T-helper 17 cell (primary cell): ENCODE measurements around the gene SURF1. TPM values are rescaled to one million over a fixed set of nuclear protein-coding genes. Genes with fewer than 3 reads are reported as not detected.
"Not testable (repeated sequence)": the region's sequence is repeated elsewhere in the genome, so short reads cannot be mapped to it uniquely, and the experiment has no call there.

Experiments
- ATAC-seq: fragments of 150-1000 bp; cut with Tn5 transposase; 2 replicates; pipeline ENCODE4 v1.10.0; 2021; ENCODE audit warnings: mild to moderate bottlenecking, moderate library complexity
- DNase-seq, 3 donors: peaks; one replicate each; pipeline versions ENCODE4 v3.0.0 to v3.0.0-alpha.2; 2020 to 2021
- H3K9me3 ChIP-seq: one replicate; pipeline ENCODE4 v1.7.0; 2013; ENCODE audit warnings: low read length, mild to moderate bottlenecking; ENCODE audit not compliant: control insufficient read depth, poor library complexity, severe bottlenecking
- H3K27ac Mint-ChIP-seq: one replicate; pipeline ENCODE4 v1.8.0; 2022; ENCODE audit warnings: mild to moderate bottlenecking, moderate library complexity, mixed read lengths
- H3K27me3 Mint-ChIP-seq: one replicate; pipeline ENCODE4 v1.8.0; 2022; ENCODE audit warnings: mixed read lengths
- H3K36me3 Mint-ChIP-seq: one replicate; pipeline ENCODE4 v1.8.0; 2022; ENCODE audit warnings: low read depth, mixed read lengths
- H3K4me1 Mint-ChIP-seq: one replicate; pipeline ENCODE4 v1.8.0; 2022; ENCODE audit warnings: mild to moderate bottlenecking, mixed read lengths
- H3K4me3 Mint-ChIP-seq: one replicate; pipeline ENCODE4 v1.8.0; 2022; ENCODE audit warnings: mild to moderate bottlenecking, moderate library complexity, mixed read lengths
- total RNA-seq, 4 donors: library from RNA in 2 of 4; stranded (reverse) in 2 of 4; gene quantifications; one replicate each; pipeline ENCODE4 v1.2.3 and lab custom pipeline; 2022 to 2026

The SURF1 gene
- total RNA-seq, 2 donors from 2014 or later: 34.9 to 46.9 TPM

DNA sequence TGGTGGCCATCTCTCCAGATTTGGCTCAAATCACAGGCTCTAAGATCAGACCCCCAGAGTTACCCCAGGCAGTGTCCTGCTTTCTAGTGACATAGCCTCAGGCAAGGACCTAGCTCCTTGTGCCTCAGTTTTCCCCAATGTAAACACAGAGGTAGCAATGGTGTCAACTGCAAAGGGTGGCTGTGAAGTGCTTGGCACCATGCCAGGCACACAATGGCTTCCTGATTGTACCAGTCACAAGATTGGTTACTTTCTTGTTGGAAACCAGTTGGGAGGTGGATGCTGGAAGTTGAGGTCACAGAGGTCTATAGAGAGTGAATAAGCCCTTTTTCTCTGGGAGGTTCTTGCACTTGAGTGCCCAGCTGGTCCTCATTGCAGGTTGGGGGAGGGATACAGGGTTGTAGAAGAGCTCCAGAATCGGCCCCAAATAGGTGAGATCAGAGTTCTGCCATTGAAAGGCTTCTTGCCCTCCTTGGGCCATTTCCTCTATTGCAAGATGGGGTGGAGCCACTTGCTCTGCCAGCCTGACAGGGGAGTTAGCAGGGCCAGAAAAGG, 22.2 kb upstream of the SURF1 start:
- no peak overlapping the region for H3K27ac Mint-ChIP-seq
- no peak for ATAC-seq
- H3K4me1 Mint-ChIP-seq: peaks cover 8% of the 10 kb centered on the region

DNA sequence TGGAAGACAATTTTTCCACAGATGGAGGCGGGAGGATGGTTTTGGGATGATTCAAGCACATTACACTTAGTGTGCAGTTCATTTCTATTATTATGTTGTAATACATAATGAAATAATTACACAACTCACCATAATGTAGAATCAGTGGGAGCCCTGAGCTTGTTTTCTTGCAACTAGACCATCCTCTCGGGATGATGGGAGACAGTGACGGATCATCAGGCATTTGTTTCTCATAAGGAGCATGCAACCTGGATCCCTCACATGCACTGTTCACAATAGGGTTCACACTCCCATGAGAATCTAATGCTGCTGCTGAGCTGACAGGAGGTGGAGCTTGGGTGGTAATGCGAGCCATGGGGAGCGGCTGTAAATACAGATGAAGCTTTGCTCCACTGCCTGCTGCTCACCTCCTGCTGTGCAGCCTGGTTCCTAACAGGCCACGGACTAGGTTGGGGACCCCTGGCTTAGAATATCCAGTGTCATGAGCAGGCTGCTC, 21.5 kb upstream of the SURF1 start:
- H3K4me1 Mint-ChIP-seq: peaks cover 11% of the 10 kb centered on the region
- H3K27ac Mint-ChIP-seq: no peak overlapping the region
- H3K4me3 Mint-ChIP-seq: no peak overlapping the region
- H3K27me3 Mint-ChIP-seq: no peaks in the 10 kb centered on the region
- DNase-seq: no peak
- ATAC-seq: no peak
- peaks cover 4% of the 10 kb centered on the region for H3K36me3 Mint-ChIP-seq
- no peaks in the 10 kb centered on the region for H3K9me3 ChIP-seq

More for the DNA sequence above, 22.2 kb upstream of the SURF1 start:
- Mint-ChIP-seq H3K36me3 (peaks cover 4% of the 10 kb centered on the region), H3K27me3 (no peaks in the 10 kb centered on the region), H3K4me3 (no peak overlapping the region)
- DNase-seq: no peak
- H3K9me3 ChIP-seq: no peaks in the 10 kb centered on the region

DNA sequence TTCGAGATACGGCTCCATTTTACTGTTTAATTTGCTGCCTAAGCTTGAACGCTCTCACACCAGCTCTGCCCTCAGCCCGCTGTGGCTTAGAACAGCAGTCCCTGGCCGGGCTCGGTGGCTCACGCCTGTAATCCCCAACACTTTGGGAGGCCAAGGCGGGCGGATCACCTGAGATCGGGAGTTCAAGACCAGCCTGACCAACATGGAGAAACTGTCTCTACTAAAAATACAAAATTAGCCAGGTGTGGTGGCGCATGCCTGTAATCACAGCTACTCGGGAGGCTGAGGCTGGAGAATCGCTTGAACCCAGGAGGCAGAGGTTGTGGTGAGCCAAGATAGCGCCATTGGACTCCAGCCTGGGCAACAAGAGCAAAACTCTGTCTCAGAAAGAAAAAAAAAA, 21.0 kb upstream of the SURF1 start:
- Mint-ChIP-seq H3K4me3 (peak overlapping the region; percentile 75), H3K4me1 (peaks cover 16% of the 10 kb centered on the region)
- not testable (repeated sequence) for H3K27me3 Mint-ChIP-seq, H3K27ac Mint-ChIP-seq, H3K36me3 Mint-ChIP-seq, ATAC-seq, DNase-seq, H3K9me3 ChIP-seq

DNA sequence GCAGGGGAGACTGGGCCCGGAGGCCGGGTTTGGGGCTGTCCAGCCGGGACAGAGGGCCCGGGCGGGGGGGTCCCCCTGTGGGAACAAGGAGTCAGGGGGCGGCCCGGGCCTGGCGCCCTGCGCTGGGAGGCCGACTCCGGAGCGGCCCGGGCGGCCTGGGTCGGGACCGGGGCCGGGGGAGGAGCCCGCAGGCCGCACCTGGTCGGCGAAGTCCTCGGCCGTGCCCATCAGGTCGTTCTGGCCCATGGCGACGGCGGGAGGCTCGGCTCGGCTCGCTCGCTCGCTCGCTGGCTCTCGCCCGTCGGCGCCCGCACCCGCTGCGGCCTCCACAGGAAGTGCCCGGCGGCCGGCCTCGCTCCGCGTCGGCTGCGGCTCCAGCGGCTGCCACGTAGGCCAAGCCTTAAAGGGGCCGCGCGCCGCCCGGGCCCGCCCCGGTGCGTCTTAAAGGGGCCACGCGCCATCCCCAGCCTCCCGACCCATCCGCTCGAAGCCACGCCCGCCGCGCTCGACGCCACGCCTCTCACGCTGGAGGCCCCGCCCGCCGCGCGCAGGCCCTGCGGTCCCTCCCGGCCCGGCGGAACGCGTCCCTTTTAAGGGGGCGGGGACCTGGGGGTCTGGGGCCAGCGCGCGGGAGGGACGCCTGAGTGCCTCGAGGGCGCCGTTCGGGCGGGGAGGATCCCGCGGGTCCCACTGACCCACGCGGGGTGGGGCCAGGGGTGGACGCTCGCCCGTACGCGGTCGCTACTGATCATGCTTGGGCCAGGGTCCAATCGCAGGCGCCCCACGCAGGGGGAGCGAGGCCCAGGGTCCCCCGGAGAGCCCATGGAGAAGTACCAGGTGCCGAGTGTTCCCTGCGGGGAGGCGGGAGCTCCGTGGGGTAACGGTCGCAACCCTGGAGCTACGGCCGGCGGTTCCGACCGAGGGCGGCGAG, 19.7 kb upstream of the SURF1 start, which contains the start of the genes STKLD1 and SURF4:
Gene STKLD1, plus strand, starts transcription at position 643 of the 931 bp plus-strand sequence. Its CDS starts 108 bp downstream, at position 751.
Gene SURF4, minus strand, starts transcription at position 337 of the 931 bp plus-strand sequence. Its CDS starts 91 bp downstream, at position 246.
- peak within 1 kb of the TSS; percentile 93 for H3K4me3 Mint-ChIP-seq
- H3K27me3 Mint-ChIP-seq: no peaks in the 10 kb centered on the region
- H3K4me1 Mint-ChIP-seq: peaks cover 29% of the 10 kb centered on the region
- peak; percentile 91 to 93 (median 92) for DNase-seq
- peaks cover 4% of the 10 kb centered on the region for H3K36me3 Mint-ChIP-seq
- H3K27ac Mint-ChIP-seq: peak within 1 kb of the TSS; percentile 98
- ATAC-seq: peak; percentile 84
- no peaks in the 10 kb centered on the region for H3K9me3 ChIP-seq

DNA sequence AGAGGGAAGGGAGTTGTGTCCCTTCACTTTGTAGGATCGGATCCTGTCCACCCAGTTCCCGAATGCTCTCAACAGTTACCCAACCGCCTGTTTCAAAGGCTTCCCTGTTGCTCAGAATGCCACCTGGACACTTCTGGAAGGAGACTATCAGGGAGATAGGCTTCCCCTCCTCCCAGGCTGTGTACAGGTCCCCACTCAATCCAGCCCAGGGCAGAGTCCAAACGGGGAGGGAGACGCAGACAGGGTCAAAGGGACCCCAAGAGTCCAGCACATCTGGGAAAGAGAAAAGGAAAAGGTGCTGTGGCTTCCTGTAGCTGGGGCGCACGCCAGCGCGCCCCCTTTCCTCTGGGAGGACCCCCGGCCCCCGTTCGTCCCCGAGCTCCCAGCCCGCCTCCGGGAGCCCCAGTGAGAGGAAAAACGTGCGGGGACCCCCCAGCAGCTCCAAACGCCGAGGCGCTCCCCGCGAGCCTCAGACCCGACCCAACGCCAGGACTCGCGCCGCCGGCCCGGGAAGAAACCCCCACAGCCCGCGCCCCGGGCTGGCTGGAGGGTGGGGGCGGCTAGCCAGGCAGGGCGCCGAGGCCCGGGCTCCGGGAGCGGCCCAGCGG, 18.9 kb upstream of the SURF1 start:
- no peaks in the 10 kb centered on the region for H3K9me3 ChIP-seq
- H3K27me3 Mint-ChIP-seq: no peaks in the 10 kb centered on the region
- ATAC-seq (no peak), DNase-seq (no peak)
- H3K36me3 Mint-ChIP-seq: peaks cover 4% of the 10 kb centered on the region
- H3K4me3 Mint-ChIP-seq: peak overlapping the region; percentile 93
- H3K4me1 Mint-ChIP-seq: peaks cover 37% of the 10 kb centered on the region
- peak overlapping the region; percentile 98 for H3K27ac Mint-ChIP-seq

DNA sequence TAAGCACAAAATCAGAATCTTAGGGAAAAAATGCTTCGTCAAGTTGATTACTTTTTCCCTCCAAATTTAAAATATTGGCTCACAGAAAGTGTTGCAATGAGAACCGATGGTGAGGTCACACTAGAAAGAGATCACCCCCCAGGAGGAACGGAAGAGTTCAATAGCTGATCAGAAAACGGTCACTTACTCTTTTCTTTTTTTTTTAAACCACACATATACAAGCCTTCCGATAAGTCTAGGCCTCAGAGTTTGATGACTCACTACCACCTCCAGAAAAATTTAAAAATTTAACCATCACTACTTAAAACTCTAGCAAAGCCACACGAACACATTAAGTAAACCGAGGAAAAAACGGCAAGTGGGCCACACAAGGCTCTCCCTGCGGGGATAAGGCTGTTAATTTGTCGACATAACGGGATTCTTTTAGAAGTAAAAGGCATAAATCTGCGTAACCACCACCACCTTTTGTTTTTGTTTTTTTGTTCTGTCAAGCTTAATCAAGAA, 18.4 kb upstream of the SURF1 start:
- Mint-ChIP-seq H3K27me3 (no peaks in the 10 kb centered on the region), H3K27ac (peak overlapping the region; percentile 98), H3K4me1 (peaks cover 42% of the 10 kb centered on the region), H3K4me3 (peak overlapping the region; percentile 93), H3K36me3 (peaks cover 4% of the 10 kb centered on the region)
- DNase-seq (no peak), ATAC-seq (no peak)
- H3K9me3 ChIP-seq: no peaks in the 10 kb centered on the region

DNA sequence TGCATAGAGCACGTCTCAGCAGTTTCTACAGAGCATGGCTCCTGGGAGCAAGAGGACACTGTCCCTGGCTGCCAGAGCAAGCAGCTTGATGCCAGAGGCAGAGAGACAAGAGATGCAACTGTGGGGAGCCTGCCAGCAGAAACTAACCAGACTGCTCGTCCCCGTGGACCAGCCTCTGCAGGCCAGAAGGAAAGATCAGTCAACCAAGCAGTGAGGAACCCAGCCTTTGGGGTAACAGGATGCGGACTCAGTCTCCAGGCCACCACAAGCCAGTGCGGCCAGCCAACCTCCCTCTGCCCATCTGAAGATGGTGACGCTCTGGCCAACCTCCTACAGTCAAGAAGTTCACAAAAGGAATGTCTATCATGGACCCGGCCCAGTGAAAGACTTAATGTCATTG, 15.9 kb upstream of the SURF1 start:
- ATAC-seq: no peak
- Mint-ChIP-seq H3K4me3 (peak overlapping the region; percentile 56), H3K27me3 (no peaks in the 10 kb centered on the region), H3K36me3 (peaks cover 4% of the 10 kb centered on the region), H3K4me1 (peaks cover 61% of the 10 kb centered on the region), H3K27ac (peak overlapping the region; percentile 98)
- H3K9me3 ChIP-seq: no peaks in the 10 kb centered on the region
- DNase-seq: no peak

DNA sequence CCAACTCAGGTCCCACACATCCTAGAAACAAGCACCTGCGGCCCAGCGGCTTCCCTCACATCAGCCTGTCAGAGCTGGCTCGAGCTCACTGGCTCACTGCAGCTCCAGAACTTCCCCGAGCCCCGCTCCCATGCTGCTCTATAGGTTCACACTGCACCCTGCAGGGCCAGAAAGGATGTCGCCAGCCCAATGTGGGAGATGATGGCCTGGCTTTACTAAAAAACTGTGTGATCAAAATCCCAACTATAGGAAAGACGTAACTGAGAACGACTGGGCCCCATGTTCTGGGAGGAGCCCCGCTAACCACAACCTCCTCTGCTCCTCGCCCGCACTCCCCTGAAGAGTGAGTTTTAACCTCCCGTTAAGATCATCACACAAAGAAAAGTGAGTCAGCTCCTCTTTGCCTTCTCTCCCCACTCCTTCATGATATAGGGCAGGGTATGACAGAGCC, 15.0 kb upstream of the SURF1 start:
- peak; percentile 22 to 64 (median 52) for DNase-seq
- Mint-ChIP-seq H3K36me3 (peaks cover 4% of the 10 kb centered on the region), H3K27me3 (no peaks in the 10 kb centered on the region), H3K4me3 (peak overlapping the region; percentile 92), H3K4me1 (peaks cover 64% of the 10 kb centered on the region), H3K27ac (peak overlapping the region; percentile 98)
- ATAC-seq: peak; percentile 70
- no peaks in the 10 kb centered on the region for H3K9me3 ChIP-seq

DNA sequence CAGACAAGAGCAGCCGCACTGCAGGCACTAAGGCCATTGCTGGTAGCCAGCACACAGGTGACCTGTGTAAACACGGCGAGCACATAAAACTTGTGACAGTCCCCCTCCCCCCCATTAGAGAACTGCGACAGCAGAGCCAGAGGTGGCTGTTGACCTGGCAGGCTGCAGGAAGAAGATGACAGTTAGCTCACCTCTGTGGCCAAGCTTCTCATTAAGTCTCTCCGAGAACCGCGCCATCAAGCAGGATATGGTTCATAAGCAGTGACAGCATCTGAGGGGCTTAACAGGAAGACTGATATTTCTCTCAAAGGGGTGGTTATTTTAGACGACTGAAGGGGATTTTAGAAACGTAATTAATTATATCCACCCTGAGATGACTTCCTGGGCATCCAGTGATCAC, 14.4 kb upstream of the SURF1 start:
- ATAC-seq (peak; percentile 58), DNase-seq (peak in 1 of 3 donors; percentile 42)
- peaks cover 64% of the 10 kb centered on the region for H3K4me1 Mint-ChIP-seq
- peak overlapping the region; percentile 98 for H3K27ac Mint-ChIP-seq
- H3K4me3 Mint-ChIP-seq: peak overlapping the region; percentile 92
- no peaks in the 10 kb centered on the region for H3K9me3 ChIP-seq
- peaks cover 4% of the 10 kb centered on the region for H3K36me3 Mint-ChIP-seq
- no peaks in the 10 kb centered on the region for H3K27me3 Mint-ChIP-seq

DNA sequence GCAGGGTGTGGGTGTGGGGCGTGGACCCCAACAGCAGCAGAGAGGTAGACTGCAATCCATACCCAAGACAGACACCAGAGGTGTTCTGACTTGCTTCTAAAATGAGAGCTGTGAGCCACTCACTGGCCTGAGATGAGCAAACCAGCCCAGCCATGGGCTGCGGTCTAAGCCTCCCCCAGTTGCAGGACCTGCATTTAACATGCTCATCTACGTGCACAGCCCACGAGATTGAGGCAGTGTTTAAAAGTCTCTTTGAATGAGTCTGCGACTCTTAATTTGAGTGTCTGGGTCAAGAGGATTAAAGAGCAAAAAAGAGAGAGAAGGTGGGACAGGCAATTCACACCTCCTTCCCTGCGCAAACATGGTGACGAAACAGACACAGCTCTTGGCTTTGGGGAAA, 13.6 kb upstream of the SURF1 start:
- peak overlapping the region; percentile 98 for H3K27ac Mint-ChIP-seq
- ATAC-seq: no peak
- H3K9me3 ChIP-seq: no peaks in the 10 kb centered on the region
- peak overlapping the region; percentile 92 for H3K4me3 Mint-ChIP-seq
- peaks cover 61% of the 10 kb centered on the region for H3K4me1 Mint-ChIP-seq
- H3K27me3 Mint-ChIP-seq: no peaks in the 10 kb centered on the region
- H3K36me3 Mint-ChIP-seq: peaks cover 3% of the 10 kb centered on the region
- no peak for DNase-seq

DNA sequence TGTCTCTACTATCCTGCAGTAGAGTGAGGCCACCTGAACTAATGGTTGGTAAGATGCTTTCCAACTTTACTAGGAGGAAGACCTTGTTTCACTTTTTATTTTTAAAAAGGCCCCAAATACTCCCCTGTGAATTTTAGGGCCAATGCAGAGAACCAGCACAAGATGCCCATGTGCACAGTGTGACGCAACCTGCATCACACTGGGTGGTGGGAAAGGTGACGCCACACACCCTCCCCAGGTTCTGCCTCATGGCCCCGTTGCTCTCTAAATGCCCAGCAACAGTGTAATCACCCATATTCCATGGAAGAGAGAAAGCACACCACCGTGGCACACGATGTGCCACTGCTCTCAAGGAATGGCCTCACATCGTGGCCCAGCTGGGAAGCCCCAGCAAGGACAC, 13.1 kb upstream of the SURF1 start:
- Mint-ChIP-seq H3K4me3 (peak overlapping the region; percentile 92), H3K27me3 (no peaks in the 10 kb centered on the region), H3K27ac (peak overlapping the region; percentile 98), H3K36me3 (no peaks in the 10 kb centered on the region), H3K4me1 (peaks cover 56% of the 10 kb centered on the region)
- DNase-seq: no peak
- H3K9me3 ChIP-seq: no peaks in the 10 kb centered on the region
- ATAC-seq: no peak

DNA sequence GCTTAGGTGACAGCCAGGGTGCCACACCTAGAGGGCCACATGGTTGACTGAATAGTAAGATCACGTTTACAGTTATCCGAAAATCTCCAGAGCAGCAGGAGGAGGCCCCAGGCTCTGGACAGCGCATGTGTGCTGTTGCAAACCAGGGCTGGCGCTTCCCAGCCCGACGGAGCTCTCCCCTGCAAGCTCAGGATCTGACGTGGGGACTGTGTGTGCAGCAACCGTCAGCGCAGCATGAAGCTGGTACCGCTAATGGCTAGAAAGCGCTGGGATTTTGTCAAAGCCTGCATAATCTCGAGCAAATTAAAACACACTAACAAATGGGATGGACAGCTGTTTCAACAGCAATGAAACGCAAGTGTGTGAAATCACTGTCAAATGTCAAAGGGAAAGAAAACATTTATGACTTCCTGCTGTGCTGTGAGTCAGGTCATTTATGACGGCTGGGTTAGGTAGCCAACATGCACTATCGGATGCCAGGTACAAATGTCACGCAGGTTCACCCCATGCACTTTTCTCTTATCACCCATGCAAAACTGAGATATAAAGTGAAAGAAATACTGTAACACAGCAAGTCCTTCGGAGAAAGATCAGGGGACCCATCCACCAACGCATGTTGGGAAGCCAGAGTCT, 12.1 kb upstream of the SURF1 start:
- H3K4me1 Mint-ChIP-seq: peaks cover 60% of the 10 kb centered on the region
- no peaks in the 10 kb centered on the region for H3K36me3 Mint-ChIP-seq
- no peaks in the 10 kb centered on the region for H3K9me3 ChIP-seq
- DNase-seq (no peak), ATAC-seq (no peak)
- H3K4me3 Mint-ChIP-seq: peak overlapping the region; percentile 71
- no peaks in the 10 kb centered on the region for H3K27me3 Mint-ChIP-seq
- H3K27ac Mint-ChIP-seq: peak overlapping the region; percentile 98
